Adrenal gland (tissue), 5 donors: Measurements from ENCODE around the gene GTPBP3.

ENCODE experiments used
- CTCF ChIP-seq, 6 experiments: fragments of 450-650 bp in 4 of 6; fragments of 200-600 bp in 2 of 6; sonication (generic) in 1 of 6; IDR thresholded peaks; 1 replicate in 5 of 6; 2 replicates in 1 of 6; pipeline versions ENCODE4 v1.5.1 to v1.8.0; 2016 to 2021; ENCODE audit warnings: antibody characterized with exemption in 6 of 6, mild to moderate bottlenecking in 2 of 6, moderate library complexity in 1 of 6
- POLR2A ChIP-seq, 2 donors: fragments of 450-650 bp; IDR thresholded peaks; one replicate each; pipeline ENCODE4 v1.6.1; 2017; ENCODE audit warnings: antibody characterized with exemption in 2 of 2, mild to moderate bottlenecking in 2 of 2, moderate library complexity in 1 of 2
- donor health status: DM: no; HTN: no; CAD: no.

GRCh38 chr19:17314007-17314593 lies 23.3 kb upstream of the GTPBP3 start:
- TF ChIP-seq CTCF (IDR thresholded peaks at IDR 0.05), result no peak
- TF ChIP-seq POLR2A (IDR thresholded peaks at IDR 0.05), result no peak
